Measurements from ENCODE around the gene DPH6. TPM values are rescaled to one million over a fixed set of nuclear protein-coding genes. Genes with fewer than 3 reads are reported as not detected.

Gene DPH6
- total RNA-seq, 2 donors from 2014 or later = 14.8 to 15.3 TPM

GRCh38 chr15:35321926-35322325 lies 224.0 kb downstream of the DPH6 start:
- H3K27ac ChIP-seq = no peak overlapping the region
- TF ChIP-seq, protein P1, sequence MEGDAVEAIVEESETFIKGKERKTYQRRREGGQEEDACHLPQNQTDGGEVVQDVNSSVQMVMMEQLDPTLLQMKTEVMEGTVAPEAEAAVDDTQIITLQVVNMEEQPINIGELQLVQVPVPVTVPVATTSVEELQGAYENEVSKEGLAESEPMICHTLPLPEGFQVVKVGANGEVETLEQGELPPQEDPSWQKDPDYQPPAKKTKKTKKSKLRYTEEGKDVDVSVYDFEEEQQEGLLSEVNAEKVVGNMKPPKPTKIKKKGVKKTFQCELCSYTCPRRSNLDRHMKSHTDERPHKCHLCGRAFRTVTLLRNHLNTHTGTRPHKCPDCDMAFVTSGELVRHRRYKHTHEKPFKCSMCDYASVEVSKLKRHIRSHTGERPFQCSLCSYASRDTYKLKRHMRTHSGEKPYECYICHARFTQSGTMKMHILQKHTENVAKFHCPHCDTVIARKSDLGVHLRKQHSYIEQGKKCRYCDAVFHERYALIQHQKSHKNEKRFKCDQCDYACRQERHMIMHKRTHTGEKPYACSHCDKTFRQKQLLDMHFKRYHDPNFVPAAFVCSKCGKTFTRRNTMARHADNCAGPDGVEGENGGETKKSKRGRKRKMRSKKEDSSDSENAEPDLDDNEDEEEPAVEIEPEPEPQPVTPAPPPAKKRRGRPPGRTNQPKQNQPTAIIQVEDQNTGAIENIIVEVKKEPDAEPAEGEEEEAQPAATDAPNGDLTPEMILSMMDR (IDR thresholded peaks at IDR 0.05) = no peak
- H3K27me3 ChIP-seq = no peaks in the 10 kb centered on the region
- intact Hi-C loops (cut with DNase I) = no loop called here
- H3K4me3 ChIP-seq = no peak overlapping the region
- DNase-seq = no peak
- H3K9ac ChIP-seq (ENCODE audit: low read depth in 2 of 2, low read length in 2 of 2) = no peak overlapping the region
- H3K36me3 ChIP-seq = no peaks in the 10 kb centered on the region
- peaks cover 3% of the 10 kb centered on the region for H3K4me1 ChIP-seq
- H3K9me3 ChIP-seq = no peaks in the 10 kb centered on the region

DNA sequence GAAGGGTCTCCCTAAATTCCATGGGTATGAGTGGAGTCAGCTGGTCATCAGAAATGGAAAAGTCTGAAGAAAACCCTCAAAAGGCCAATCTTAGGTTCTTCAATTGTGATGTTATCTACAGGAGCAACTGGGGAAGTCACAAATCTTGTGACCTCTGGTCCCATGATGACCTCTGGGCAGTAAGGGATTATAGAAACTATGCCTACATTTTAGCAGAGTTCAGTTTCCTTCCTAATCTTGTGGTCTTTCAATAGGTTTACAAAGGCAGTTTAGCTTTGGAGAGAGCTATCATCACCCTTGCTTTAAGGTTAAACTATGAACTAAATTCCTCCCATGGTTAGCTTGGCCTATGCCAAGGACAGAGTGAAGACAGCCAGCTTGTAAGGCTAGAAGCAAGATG lies 225.1 kb downstream of the DPH6 start:
- TF ChIP-seq, protein P1 (IDR thresholded peaks at IDR 0.05) = no peak
- H3K9ac ChIP-seq (ENCODE audit: low read depth in 2 of 2, low read length in 2 of 2) = no peak overlapping the region
- no peak overlapping the region for H3K4me3 ChIP-seq
- intact Hi-C loops (cut with DNase I) = no loop called here
- peaks cover 3% of the 10 kb centered on the region for H3K4me1 ChIP-seq
- no peak overlapping the region for H3K27ac ChIP-seq
- no peak for DNase-seq
- no peaks in the 10 kb centered on the region for H3K27me3 ChIP-seq
- no peaks in the 10 kb centered on the region for H3K36me3 ChIP-seq
- H3K9me3 ChIP-seq = no peaks in the 10 kb centered on the region

Small RNA genes lying within 50 kb of the gene (microRNA-seq; reads per million reads assigned to microRNA genes)
- gene MIR3942 = not detected
